GM18505 (cell line): ENCODE results near the gene WASHC4.
"Not testable (repeated sequence)": the region's sequence is repeated elsewhere in the genome, so short reads cannot be mapped to it uniquely, and the experiment has no call there.

Experiments
- ATAC-seq: cut with Tn5 transposase; IDR thresholded peaks from one replicate; pipeline ENCODE4 v1.9.1; 2021; ENCODE audit not compliant: unreplicated experiment
- POLR2A ChIP-seq: IDR thresholded peaks from 4 replicates; pipeline ENCODE4 v1.6.1; 2011; ENCODE audit warnings: borderline replicate concordance; ENCODE audit not compliant: insufficient read depth, insufficient read length; ENCODE audit errors: extremely low read depth

WASHC4 gene

GRCh38 chr12:105162174-105162573, 54.6 kb downstream of the WASHC4 start:
- no peak for TF ChIP-seq POLR2A
- no peak for ATAC-seq

- no peak for ATAC-seq
Measured at GRCh38 chr12:105164068-105164467, 56.5 kb downstream of the WASHC4 start.

GRCh38 chr12:105166736-105167135, 59.2 kb downstream of the WASHC4 start:
- ATAC-seq, result no peak

More at GRCh38 chr12:105164068-105164467, 56.5 kb downstream of the WASHC4 start:
- TF ChIP-seq POLR2A, result no peak

GRCh38 chr12:105167346-105167745, 59.8 kb downstream of the WASHC4 start:
- TF ChIP-seq POLR2A, result no peak
- ATAC-seq, result no peak

More at GRCh38 chr12:105166736-105167135, 59.2 kb downstream of the WASHC4 start:
- no peak for TF ChIP-seq POLR2A

- no peak for ATAC-seq
- no peak for TF ChIP-seq POLR2A
Measured at GRCh38 chr12:105168006-105168405, 60.5 kb downstream of the WASHC4 start.

- TF ChIP-seq POLR2A, result no peak
- ATAC-seq, result no peak
Measured at GRCh38 chr12:105170139-105170538, 62.6 kb downstream of the WASHC4 start.

DNA sequence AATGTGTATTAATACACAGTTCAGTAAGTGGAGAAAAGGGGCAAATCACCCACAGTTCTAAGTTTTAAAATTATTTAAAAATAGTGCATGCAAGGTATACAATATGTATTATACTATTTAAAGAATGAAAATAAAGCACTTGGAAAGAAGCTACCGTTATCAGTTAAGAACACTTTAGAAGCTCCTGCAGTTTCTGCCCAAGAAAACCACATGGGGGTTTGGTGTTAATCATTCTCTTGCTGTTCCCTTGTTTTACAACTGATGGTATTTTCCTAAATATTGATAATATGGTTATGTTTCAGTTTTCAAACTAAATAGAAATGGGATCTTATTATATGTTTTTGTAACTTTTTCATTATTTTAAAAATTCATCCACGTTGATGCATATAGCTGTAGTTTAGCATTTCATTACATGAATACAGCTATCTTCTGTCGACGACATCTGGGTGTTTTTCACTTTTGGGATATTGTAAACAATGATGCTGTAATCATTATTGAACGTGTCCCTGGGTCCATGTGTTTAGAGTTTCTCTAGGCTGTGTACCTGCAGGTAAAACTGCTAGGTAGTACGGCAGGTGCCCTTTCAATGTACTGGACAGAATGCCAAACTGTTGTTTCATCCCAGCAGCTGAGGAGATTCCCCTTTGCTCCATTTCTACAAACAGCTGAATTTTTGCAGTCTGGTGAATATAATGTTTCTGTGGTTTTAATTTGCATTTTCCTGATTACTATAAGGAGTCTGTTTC, 64.3 kb downstream of the WASHC4 start:
- no peak for TF ChIP-seq POLR2A
- ATAC-seq, result no peak

DNA sequence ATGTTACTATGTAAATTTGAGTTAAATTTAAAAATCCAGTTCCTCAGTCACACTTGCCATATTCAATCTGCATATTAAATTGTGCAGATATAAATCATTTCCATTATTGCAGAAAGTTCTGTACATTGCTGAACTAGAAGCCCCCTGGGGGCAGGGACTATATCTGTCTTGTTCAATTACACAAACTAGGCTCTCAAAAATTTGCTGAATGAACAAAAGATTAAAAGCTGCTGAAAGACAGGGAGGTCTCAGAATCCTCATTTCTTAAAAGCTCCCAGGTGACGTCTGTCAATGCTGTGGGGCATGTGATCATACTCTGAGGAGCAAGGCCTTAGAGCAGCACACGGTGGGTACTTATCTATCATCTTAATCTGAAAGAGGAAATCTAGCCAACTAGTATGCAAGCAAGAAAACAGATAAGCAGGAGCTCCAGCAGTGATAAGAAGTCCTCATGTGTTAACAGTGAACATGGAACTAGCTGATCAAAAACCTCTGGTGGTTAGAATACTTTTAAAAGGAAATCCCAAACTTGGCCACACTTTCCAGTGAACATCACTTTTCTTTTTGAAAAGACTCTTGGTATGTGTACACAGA, 68.0 kb downstream of the WASHC4 start:
- ATAC-seq, result no peak
- TF ChIP-seq POLR2A, result no peak

DNA sequence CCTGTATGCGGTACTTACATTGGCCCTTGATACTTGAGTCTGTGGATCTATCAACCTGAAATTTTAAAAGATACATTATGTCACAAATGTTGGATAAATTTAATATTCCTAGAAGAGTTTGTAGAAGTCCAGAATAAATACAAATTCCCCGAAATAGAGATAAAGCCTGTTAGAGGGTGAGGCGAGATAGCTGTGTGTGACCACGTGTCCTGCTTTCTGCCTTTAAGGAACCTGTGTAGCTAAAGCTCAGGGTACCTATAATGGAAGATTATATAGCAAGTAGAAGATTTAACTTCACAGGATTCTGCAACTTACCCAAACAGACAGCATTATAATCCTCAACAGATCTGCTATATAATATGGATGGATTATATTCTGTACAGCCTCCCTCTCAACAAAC, 69.7 kb downstream of the WASHC4 start:
- no peak for TF ChIP-seq POLR2A
- no peak for ATAC-seq

GRCh38 chr12:105179114-105179513, 71.6 kb downstream of the WASHC4 start:
- ATAC-seq, result not testable (repeated sequence)

DNA sequence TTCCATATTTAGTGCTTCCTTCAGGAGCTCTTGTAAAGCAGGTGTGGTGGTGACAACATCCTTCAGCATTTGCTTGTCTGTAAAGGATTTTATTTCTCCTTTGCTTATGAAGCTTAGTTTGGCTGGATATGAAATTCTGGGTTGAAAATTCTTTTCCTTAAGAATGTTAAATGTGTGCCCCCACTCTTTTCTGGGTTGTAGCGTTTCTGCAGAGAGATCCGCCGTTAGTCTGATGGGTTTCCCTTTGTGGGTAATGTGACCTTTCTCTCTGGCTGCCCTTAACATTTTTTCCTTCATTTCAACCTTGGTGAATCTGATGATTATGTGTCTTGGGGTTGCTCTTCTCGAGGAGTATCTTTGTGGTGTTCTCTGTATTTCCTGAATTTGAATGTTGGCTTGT, 75.9 kb downstream of the WASHC4 start:
- ATAC-seq, result not testable (repeated sequence)

DNA sequence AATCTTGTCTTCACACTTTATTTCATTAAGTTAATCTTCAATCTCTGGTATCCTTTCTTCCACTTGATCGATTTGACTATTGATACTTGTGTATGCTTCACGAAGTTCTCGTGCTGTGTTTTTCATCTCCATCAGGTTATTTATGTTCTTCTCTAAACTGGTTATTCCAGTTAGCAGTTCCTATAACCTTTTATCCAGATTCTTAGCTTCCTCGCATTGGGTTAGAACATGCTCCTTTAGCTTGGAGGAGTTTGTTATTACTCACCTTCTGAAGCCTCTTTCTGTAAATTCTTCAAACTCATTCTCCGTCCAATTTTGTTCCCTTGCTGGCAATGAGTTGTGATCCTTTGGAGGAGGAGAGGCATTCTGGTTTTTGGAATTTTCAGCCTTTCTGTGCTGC, 76.4 kb downstream of the WASHC4 start:
- not testable (repeated sequence) for ATAC-seq

- ATAC-seq, result no peak
Measured at GRCh38 chr12:105189293-105189692, 81.8 kb downstream of the WASHC4 start.

DNA sequence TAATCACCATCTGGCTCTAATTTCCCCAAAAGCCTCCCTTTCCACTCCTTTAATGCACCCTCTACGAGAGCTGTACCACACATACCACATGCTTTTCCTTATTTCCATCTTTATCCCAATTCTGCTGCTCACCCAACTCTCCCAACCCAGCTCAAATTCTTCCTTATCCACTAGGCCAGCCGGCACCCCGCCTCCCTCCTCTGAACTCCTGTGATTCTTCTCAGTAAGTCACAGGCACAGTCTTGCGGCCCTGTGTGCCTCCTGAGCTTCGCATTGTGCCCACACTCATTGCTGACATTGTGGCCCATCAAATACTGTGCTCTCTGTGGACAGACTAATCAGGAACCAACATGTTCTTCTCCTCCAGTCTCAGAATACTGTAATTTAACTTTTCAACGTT, 83.0 kb downstream of the WASHC4 start:
- no peak for TF ChIP-seq POLR2A
- no peak for ATAC-seq

More at GRCh38 chr12:105189293-105189692, 81.8 kb downstream of the WASHC4 start:
- no peak for TF ChIP-seq POLR2A
